HG02884 (cell line): ENCODE results near the gene SNX8.

ENCODE experiments used
- ATAC-seq: cut with Tn5 transposase; IDR thresholded peaks from one replicate; pipeline ENCODE4 v1.9.1; 2021; ENCODE audit warnings: mild to moderate bottlenecking, moderate library complexity; ENCODE audit not compliant: unreplicated experiment

SNX8 gene

GRCh38 chr7:2225336-2225735 is 88.9 kb downstream of the SNX8 start:
- no peak for ATAC-seq

GRCh38 chr7:2224934-2225333 is 89.3 kb downstream of the SNX8 start:
- ATAC-seq, result no peak

GRCh38 chr7:2224491-2224928 is 89.7 kb downstream of the SNX8 start:
- ATAC-seq, result no peak

GRCh38 chr7:2223321-2223720 is 90.9 kb downstream of the SNX8 start:
- ATAC-seq, result no peak

- no peak for ATAC-seq
Observed at GRCh38 chr7:2222516-2222915, 91.7 kb downstream of the SNX8 start.

- ATAC-seq, result no peak
Observed at GRCh38 chr7:2220954-2221353, 93.3 kb downstream of the SNX8 start.

GRCh38 chr7:2220506-2220905 is 93.7 kb downstream of the SNX8 start:
- no peak for ATAC-seq

- no peak for ATAC-seq
Observed at GRCh38 chr7:2220030-2220429, 94.2 kb downstream of the SNX8 start.

GRCh38 chr7:2219606-2220005 is 94.6 kb downstream of the SNX8 start:
- ATAC-seq, result no peak

- ATAC-seq, result no peak
Observed at GRCh38 chr7:2219136-2219535, 95.1 kb downstream of the SNX8 start.

- ATAC-seq, result no peak
Observed at GRCh38 chr7:2218444-2218785, 95.8 kb downstream of the SNX8 start.

GRCh38 chr7:2217716-2218443 is 96.4 kb downstream of the SNX8 start:
- ATAC-seq, result no peak

- no peak for ATAC-seq
Observed at GRCh38 chr7:2217206-2217605, 97.0 kb downstream of the SNX8 start.

- no peak for ATAC-seq
Observed at GRCh38 chr7:2215851-2216250, 98.4 kb downstream of the SNX8 start.

- ATAC-seq, result no peak
Observed at GRCh38 chr7:2214636-2215035, 99.6 kb downstream of the SNX8 start.

GRCh38 chr7:2213551-2214215 is 100.6 kb downstream of the SNX8 start:
- no peak for ATAC-seq

GRCh38 chr7:2212906-2213305 is 101.3 kb downstream of the SNX8 start:
- no peak for ATAC-seq

GRCh38 chr7:2211926-2212325 is 102.3 kb downstream of the SNX8 start:
- no peak for ATAC-seq

GRCh38 chr7:2211259-2211880 is 102.9 kb downstream of the SNX8 start:
- no peak for ATAC-seq

GRCh38 chr7:2210551-2211258 is 103.5 kb downstream of the SNX8 start:
- no peak for ATAC-seq

GRCh38 chr7:2209961-2210323 is 104.3 kb downstream of the SNX8 start:
- ATAC-seq, result no peak
